Measurements from ENCODE around the gene SPATA18. TPM values are rescaled to one million over a fixed set of nuclear protein-coding genes. Genes with fewer than 3 reads are reported as not detected.
A peak's percentile ranks its signal among the peaks of the same experiment; 100 is the strongest.
"Not testable (repeated sequence)": the region's sequence is repeated elsewhere in the genome, so short reads cannot be mapped to it uniquely, and the experiment has no call there.

SPATA18 gene
- polyA plus RNA-seq, 5 donors: 2.2 to 12.6 (median 8.1) TPM

DNA sequence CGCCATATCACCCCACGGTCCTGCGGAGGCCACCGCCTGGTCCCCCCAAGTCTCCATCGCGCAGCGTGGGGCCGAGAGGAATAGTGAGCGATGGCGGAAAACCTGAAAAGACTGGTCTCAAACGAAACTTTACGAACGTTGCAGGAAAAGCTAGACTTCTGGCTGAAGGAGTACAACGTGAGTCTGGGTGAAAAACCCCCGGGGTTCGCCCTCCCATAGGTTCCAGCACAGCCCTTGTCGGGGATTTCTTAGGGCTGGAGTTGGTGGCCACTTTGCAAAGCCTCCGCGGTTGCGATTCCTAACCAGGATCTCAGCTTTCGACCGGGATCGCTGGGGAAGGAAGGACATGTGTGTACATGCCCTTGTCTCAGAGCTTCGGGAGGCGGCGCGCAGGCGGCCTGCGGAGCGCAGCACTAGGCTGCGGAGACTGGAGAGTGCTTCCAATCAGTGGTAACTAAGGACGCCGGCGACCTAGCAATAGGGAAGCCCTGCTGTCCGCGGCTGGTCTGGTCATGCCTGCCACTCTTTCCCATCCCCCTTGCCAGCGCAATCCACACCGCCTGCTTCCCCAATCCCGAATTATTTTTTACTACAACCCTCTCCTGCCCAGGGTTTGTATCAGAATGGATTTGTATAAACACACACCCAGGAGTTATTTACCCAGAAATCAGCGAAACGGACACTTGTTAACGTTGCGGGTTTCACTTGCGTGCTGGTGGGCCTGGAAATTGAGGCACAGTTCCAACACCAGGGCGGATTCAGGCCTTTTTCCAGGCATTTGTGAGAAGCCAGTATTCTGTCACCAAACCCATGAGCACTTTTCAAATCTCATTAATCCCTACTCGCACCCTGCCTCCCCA is 741 bp downstream of the SPATA18 start:
- peak in 1 of 2 donors; percentile 39 for DNase-seq

DNA sequence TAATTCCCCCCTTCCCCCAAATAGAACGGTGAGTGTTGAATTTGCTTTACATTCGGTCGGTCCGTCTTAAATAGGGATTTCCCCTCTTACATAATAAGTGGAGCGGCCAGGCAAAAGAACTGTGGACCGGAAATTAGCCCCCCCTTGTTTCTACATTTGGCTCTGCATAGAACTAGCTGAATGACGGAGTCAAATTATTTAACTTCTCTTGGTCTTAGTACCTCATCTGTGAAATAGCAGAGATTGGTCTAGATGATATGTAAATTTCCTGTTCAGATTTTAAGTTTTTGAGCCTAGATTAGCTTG is 1.3 kb downstream of the SPATA18 start:
- DNase-seq: no peak

DNA sequence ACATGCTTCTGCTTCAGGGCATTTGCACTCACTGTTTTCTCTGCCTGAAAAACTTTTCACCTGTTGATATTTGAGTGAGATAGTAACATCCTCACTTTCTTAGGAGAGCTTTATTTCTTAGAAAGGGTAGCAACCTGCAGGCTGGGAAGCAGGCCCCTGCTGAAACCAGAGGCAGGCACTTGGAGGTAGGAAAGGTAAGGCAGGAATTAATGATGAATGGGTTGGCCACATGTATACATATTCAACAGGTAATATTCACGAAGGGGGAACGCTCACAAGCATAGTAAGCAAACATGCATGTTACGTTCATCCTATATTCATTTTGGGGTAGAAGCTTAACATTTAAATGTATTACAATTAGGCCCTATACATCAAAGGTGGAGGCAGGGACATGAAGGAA is 3.1 kb downstream of the SPATA18 start:
- no peak for DNase-seq

DNA sequence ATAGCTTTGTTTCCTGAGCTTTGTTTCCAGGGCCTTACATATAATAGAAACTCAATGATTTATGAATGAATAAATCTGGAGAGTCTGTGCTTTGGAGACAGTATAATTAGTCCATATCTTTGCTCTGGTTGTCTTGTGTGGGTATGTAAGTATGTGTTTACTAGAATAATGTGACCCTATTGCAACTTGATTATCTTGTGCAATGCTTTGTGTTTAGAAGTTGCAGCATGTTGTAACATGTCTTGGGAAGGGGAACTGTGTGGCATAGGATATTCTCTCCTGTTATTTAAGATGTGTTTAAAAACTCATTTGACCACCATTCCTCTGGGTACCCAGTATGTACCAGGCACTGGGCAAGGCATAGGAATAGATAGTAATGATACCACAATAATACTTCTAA is 6.1 kb downstream of the SPATA18 start:
- DNase-seq: no peak

DNA sequence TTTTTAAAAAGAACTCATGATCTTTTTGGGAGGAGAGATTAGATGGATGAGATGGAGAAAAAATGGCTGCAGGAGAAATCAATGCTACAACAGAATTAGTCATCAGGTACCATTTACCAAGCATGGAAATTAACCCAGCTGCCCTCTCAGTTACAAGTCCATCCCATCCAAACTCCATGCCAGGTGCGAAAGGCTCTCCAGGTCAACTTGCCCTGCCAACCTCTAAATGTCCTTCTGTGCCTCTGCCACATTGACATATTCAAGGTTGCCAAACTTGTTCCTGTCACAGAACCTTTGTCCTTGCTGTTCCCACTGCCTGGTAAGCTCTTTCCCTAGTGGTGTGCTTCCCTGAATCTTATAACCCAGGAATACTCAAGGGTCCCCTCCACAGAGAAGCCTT is 7.2 kb downstream of the SPATA18 start:
- DNase-seq: no peak

DNA sequence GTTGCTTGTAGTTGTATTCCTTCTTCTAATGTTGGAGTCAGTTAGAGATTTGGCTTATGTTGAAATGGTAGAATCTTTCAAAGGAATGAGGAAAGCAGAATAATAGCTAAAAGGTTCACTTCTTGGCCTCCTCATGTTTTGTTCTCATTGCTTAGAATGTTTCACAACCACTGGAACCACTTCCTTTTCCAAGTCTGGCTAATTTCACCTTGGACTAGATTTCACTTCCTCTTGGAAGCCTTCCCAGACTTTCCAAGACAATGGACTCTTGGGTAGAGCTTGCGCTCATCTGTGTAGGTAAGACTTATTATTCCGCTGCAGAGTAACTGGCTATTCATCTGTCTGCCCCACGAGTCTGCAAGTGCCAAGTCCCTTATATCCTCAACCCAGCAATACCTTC is 8.3 kb downstream of the SPATA18 start:
- DNase-seq: no peak

DNA sequence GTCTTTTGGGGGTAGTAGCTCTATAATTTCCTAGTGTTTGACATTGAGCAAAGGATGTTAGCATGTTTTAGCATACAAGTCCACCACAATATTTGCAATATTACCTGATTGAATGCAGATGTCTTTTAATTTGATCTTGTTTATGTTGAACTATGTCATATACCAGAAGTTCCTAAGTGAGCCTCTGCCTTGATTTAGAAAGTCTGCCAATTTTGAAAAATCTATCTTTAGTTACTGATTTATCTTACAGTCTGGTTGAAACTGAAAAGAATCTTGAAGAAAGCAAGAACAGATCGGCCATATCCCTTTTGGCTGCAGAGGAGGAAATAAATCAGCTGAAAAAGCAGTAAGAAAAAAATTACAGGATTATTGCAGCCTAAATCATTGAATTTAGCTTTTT is 18.5 kb downstream of the SPATA18 start:
- DNase-seq: no peak

DNA sequence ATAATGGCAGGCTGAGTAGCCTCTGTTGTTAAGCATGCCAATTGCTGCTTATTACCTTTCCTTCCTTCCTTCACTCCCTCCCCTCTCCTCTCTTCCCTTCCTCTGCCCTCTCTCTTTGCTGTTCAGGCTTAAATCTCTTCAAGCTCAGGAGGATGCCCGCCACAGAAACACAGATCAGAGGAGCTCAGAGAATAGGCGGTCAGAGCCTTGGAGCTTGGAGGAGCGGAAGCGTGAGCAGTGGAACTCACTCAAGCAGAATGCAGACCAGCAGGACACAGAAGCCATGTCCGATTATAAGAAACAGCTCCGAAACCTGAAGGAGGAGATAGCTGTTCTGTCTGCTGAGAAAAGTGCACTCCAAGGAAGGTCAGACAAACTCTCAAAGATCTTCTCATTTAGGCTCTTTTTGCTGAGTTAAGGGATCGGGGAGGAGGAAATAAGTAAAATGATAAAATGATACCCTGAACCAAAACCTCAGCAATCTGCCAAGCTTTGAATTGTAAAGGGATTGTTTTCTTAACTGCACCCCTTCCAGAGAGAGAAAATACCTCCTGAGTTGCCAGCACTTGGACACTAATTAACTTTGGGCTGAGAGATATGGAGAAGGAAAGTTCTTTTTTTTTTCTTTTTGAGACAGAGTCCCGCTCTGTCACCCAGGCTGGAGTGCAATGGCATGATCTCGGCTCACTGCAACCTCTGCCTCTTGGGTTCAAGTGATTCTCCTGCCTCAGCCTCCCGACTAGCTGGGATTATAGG is 20.9 kb downstream of the SPATA18 start:
- no peak for DNase-seq

DNA sequence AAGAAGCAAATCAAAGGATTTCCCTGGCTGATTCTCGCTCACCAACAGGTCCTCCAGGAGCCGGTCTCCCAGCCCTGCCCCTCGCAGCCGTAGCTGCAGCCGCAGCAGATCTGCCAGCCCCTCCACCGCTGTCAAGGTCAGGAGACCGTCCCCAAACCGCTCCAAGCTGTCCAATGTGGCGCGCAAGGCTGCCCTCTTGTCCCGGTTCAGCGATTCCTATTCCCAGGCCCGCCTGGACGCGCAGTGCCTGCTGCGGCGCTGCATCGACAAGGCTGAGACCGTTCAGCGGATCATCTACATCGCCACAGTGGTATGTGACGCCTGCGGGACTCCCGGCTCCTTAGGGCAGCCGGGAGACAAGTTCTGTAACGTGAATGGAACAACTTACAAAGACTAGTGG is 25.6 kb downstream of the SPATA18 start:
- DNase-seq: no peak

DNA sequence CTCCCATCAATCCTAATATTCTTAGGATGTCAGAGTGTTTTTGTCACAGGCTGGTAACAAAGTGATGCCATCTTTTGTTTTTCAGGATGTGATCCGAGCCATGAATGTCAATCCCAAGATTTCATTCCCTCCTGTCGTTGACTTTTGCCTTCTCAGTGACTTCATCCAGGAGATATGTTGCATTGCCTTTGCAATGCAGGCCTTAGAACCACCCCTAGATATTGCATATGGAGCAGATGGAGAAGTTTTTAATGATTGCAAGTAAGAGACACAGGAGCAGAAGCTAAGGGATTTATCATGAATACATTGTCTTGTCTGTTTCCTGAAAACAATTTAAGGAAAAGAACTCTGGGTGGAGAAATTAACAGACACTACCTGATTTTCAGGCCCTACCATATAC is 28.6 kb downstream of the SPATA18 start:
- no peak for DNase-seq

DNA sequence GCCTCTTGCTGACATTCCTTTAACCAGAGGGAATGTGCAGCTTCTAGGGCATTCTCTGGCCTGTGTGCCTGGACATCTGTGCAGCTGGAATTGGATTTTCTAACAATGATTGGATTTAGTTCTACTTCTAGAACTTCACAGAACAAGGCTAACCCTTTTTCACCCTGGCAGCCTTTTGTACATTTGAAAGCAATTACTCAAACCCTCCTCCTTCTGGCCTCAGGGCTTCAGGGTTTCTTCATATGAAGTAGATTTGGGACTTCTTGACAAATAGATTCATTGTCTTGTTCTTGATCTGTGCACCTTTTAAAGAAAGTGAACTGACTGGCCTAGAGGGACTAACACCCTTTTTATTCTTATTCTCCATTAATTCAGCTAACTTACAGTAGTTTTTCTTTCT is 30.1 kb downstream of the SPATA18 start:
- DNase-seq: no peak

DNA sequence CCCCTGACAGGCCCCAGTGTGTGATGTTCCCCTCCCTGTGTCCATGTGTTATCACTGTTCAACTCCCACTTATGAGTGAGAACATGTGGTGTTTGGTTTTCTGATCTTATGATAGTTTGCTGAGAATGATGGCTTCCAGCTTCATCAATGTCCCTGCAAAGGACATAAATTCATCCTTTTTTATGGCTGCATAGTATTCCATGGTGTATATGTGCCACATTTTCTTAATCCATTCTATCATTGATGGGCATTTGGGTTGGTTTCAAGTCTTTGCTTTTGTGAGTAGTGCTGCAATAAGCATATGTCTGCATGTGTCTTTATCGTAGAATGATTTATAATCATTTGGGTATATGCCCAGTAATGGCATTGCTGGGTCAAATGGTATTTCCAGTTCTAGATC is 35.3 kb downstream of the SPATA18 start:
- DNase-seq: not testable (repeated sequence)

DNA sequence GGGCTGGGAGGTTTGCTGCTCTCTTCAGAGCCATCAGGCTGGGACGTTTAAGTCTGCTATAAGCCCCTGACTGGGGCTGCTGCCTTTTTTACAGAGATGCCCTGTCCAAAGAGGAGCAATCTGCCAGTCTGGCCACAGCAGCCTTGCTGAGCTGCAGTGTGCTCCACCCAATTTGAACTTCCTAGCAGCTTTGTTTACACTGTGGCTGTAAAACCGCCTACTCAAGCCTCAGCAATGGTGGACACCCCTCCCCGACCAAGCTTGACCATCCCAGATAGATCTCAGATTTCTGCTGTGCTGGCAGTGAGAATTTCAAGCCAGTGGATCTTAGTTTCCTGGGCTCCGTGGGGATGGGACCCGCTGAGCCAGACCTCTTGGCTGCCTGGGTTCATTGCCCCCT is 40.7 kb downstream of the SPATA18 start:
- no peak for DNase-seq

DNA sequence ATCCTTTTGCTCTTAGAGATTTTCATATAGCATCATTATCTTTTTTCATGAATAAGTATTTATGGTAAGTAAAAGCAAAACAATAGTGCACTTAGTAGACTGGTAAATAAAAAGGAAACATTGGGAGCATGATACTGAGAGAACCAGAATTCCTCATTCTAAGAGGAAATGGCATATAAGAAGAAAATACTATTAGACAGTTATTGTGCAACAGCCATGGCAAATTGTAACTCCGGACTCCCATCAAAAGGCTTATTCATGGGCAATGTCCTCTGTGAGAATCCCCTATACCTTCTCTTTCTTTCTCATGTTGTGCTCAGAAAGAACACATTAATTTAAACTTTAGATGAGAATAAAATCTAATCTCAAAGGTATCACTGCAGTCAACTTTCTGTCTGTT is 42.4 kb downstream of the SPATA18 start:
- DNase-seq: no peak

DNA sequence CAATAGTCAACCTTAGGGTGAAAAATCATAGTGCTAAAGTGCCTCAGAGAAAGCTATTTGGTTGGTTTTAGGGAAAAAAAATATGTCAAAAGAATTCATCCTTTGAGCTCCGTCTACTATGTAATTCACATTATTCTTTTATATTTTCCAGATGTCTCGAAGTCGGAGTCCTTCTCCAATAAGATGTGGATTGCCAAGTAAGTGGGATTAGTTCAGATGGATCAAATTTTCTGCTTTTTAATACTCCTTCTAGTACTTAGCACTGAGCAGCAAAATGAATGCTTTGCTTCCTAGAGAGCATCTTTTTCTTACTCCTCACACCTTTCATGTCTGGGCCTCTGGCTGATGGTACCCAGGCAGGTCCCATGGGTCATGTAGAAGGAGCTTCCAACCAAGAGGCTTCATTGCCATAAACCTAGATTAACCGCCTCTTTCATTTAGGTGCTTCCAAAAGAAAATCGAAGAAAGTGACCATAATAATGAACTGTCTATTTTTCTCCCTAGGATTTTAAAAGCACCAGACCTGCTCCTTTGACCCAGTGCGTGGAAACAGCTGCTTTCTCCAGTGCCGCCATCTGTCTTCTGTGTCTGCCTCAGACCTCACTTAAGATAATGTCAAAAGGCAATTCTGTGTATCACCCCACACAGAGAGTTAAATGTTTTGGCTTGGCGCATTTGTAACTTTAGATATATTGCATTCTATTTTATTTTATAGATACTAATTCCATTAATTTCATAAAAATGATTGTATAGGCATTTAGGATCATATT is 43.5 kb downstream of the SPATA18 start:
- DNase-seq: no peak

DNA sequence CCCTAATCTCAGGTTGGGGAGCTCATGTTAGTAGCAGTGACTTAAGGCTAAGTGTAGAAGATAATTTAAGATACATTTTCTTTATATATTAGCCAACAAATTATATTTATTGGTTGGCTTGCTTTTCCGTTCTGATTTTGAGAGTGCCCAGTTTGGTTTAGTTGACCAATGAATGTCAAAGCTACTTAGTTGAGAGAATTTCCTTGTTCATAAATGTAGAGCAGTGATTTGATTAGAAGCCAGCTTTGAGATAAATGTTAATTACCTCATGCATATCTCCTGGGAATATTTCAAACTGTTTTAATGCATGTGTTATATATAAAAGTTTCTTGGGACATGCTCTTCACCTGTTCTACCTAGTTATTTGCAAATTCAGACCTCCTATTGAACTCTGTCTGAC is 44.3 kb downstream of the SPATA18 start:
- no peak for DNase-seq

DNA sequence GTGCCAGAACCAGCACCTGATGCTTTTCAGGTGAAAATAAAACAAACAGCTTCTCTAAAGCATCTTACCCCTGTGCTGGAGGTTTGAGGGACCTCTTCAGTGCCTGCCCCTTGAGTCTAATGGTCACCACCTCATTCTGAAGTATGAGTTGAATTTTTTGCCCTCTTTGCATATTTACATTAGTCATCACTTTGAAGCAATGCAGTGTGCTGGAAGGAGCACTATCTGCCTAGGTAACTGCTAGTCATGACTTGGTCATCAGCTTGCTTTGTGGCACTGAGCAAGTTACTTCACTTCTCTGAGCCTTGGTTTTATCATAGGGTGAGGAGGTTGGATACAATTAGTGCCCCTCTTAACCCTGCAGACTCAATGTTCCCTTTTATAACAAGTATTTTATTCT is 44.9 kb downstream of the SPATA18 start:
- no peak for DNase-seq

DNA sequence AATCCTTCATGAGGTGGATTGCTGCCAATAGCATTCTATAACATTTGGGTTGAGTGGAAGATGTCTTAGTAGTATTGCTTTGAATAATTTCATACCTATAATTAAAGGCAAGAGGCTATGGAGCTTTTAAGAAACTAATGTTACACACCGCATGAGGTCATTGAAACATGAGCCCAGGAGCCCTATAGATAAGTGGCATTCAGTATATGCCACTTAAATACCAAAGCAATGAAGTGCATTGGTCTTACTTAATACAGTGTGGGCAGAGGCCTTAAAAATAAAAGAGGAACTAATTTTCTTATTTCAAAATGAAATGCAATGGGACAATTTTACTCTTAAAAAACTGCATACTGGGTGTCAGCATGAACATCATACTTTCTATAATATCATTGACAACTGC is 47.5 kb downstream of the SPATA18 start:
- DNase-seq: no peak

DNA sequence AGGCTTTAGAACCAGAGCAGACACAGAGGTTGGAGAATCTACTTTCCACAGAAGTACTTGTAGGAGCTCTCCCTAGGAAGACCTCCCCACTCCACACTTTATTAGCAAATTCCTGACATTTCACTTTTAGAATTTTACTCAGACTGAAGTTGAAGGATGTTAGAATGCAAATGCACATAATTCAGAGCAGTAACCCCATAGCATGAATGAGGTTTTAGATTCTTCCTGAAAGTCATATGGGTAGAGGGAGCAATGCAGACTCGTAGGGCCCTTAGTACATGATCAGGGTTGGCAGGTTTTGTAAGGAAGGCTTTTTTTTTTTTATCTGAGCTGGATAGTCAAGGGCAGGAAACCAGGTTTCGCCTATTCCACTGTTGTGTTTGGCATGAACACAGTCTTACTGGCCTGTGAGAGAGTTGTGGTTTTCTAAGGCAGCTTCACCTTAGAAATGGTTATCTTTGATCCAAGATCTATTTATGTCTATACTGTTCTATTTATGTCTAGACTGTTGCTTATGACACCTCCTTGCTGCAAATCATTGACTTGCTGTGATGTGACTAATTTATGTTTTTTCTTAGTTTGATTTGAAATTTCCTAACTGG is 48.9 kb downstream of the SPATA18 start:
- DNase-seq: no peak

DNA sequence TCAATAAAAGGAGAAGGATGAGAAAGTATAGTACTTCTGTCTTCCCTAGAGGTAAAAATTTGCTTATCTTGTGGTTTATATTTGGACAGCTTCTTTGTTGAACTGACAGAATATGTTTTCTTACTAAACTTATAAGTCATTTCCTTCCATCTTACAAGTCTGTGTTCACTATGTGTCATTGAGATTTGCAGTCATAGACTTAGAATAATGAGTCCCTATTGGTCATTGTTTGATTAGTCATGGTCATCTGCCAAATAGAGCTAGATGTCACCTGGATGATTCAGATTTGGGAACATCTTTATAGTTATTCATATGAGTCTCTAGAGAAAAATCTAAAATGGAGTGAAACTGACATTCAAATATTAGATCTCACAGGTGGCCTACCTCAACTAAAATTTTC is 51.5 kb downstream of the SPATA18 start:
- no peak for DNase-seq

DNA sequence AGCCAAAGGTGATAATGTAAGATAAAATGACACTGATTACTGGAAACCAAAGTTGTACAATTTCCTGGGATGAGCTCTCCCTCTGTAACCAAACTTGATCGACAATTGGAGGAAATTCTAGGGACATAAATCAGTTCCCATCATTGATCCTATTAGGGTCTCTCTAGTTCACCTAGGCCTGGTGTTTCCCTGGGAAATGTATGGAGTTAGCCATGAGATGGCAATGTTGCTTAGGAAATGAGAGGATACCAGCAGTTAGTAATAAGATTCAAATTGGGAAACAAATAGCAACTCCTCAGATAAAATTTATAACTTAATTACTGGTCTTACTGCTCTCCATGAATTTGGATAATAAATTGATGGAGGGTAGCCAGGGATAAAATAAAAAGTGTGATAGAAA is 52.2 kb downstream of the SPATA18 start:
- DNase-seq: peak; percentile 6 to 20

DNA sequence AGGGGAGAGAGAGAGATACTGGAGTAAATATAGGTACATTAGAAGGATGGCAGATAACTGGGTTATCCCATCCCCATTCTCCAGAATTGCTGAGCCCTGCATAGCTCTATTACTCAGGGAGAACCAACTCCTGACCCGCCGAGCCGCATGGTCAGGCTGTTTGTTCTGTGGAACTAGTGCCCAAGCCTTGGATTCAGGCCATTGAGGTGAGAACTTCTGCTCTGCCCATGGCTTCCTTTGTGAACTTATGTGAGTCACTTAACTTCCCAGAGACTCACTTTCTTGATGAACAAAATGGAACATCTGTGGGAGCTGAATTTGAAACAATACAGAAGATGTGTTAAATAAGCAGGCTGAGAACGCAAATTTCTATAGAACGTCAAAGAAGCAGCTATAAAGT is 54.2 kb downstream of the SPATA18 start:
- no peak for DNase-seq
